K562 (cell line): ENCODE data around the gene ZBTB46. TPM values are rescaled to one million over a fixed set of nuclear protein-coding genes. Genes with fewer than 3 reads are reported as not detected.
A peak's percentile ranks its signal among the peaks of the same experiment; 100 is the strongest.

Experiments used
- ATAC-seq: fragments of 200-7000 bp; cut with Tn5 transposase; 3 replicates; pipeline ENCODE4 v1.9.1; 2020; ENCODE audit warnings: moderate library complexity
- BruUV-seq: library from RNA; stranded (reverse); fragments of 400-500 nt; replicated peaks from 2 replicates; lab custom pipeline; 2021; lab: Mats Ljungman, UMichigan
- CTCF ChIA-PET: fragments of 300-600 bp; formaldehyde crosslinking; extraction: SDS; loops from one replicate; lab custom pipeline; 2021; ENCODE audit warnings: low intra/inter-chr PET ratio; lab: Yijun Ruan, JAX
- POLR2A ChIA-PET: fragments of 300-600, 350-650 bp; sonication (Branson Sonifier 250); formaldehyde crosslinking; extraction: SDS; loops from one replicate; lab custom pipeline; 2021; ENCODE audit warnings: antibody characterized with exemption, inconsistent platforms; lab: Yijun Ruan, JAX
- DNase-seq, 4 experiments: peaks; one replicate each; pipeline versions ENCODE4 v3.0.0 to v3.0.0-alpha.2; 2011 to 2018; ENCODE audit warnings: low spot score in 3 of 4, mixed read lengths in 3 of 4; ENCODE audit errors: extremely low read depth in 1 of 4
- FAIRE-seq: peaks from 2 replicates; lab custom pipeline; 2011; peaks lifted over from hg19 to GRCh38; lab: Jason Lieb, UNC
- H2AFZ ChIP-seq: 2 replicates; pipeline ENCODE4 v1.6.0; 2011; ENCODE audit warnings: low read depth, low read length, control low read depth, inconsistent platforms
- H3K27ac ChIP-seq: fragments of 200-600 bp; 3 replicates; pipeline ENCODE4 v1.8.0; 2011; ENCODE audit warnings: low read depth, mild to moderate bottlenecking, control low read depth, inconsistent platforms, low read length, moderate library complexity, mixed read lengths; ENCODE audit errors: extremely low read depth
- H3K27me3 ChIP-seq, 2 experiments: fragments of 300-600 bp in 1 of 2; 2 replicates in 1 of 2; 3 replicates in 1 of 2; pipeline versions ENCODE4 v1.6.0 to v1.8.0; 2011; ENCODE audit warnings: inconsistent platforms in 2 of 2, low read length in 2 of 2, mild to moderate bottlenecking in 1 of 2, mixed read lengths in 1 of 2, moderate library complexity in 1 of 2; ENCODE audit not compliant: control insufficient read depth in 2 of 2, insufficient read depth in 2 of 2
- H3K36me3 ChIP-seq: fragments of 300-600 bp; 3 replicates; pipeline ENCODE4 v1.8.0; 2011; ENCODE audit warnings: mild to moderate bottlenecking, low read length, inconsistent platforms; ENCODE audit not compliant: control insufficient read depth, insufficient read depth
- H3K4me1 ChIP-seq, 2 experiments: fragments of 200-600 bp in 1 of 2; replicated peaks in 1 of 2; 2 replicates in 1 of 2; 3 replicates in 1 of 2; pipeline versions ENCODE4 v1.5.1 to v1.8.0; 2011; ENCODE audit warnings: inconsistent platforms in 2 of 2, low read length in 2 of 2, mild to moderate bottlenecking in 1 of 2, mixed read lengths in 1 of 2, moderate library complexity in 1 of 2; ENCODE audit not compliant: control insufficient read depth in 2 of 2, insufficient read depth in 2 of 2
- H3K4me2 ChIP-seq: 2 replicates; pipeline ENCODE4 v1.6.1; 2011; ENCODE audit warnings: low read length, control low read depth, inconsistent platforms, mixed read lengths; ENCODE audit not compliant: insufficient read depth
- H3K4me3 ChIP-seq: fragments of 200-600 bp; sonication (generic), shearing (Covaris generic); 2 replicates; pipeline ENCODE4 v1.5.1; 2016; ENCODE audit warnings: control low read depth, inconsistent platforms
- H3K79me2 ChIP-seq: fragments of 200-600 bp; 3 replicates; pipeline ENCODE4 v1.8.0; 2011; ENCODE audit warnings: low read length, inconsistent platforms; ENCODE audit not compliant: control insufficient read depth, insufficient read depth
- H3K9ac ChIP-seq, 2 experiments: 2 replicates each; pipeline versions ENCODE4 v1.6.0 to v1.6.1; 2011; ENCODE audit warnings: low read depth in 2 of 2, low read length in 2 of 2, control low read depth in 1 of 2, inconsistent platforms in 1 of 2, mild to moderate bottlenecking in 1 of 2, mixed read lengths in 1 of 2; ENCODE audit not compliant: insufficient read depth in 1 of 2
- H3K9me1 ChIP-seq: one replicate; pipeline ENCODE4 v1.6.0; 2011; ENCODE audit warnings: inconsistent platforms, mild to moderate bottlenecking, low read length, moderate library complexity; ENCODE audit not compliant: control insufficient read depth, insufficient read depth
- H3K9me3 ChIP-seq: replicated peaks from 2 replicates; pipeline ENCODE4 v1.5.1; 2011; ENCODE audit warnings: low read depth, low read length, inconsistent platforms; ENCODE audit not compliant: control insufficient read depth, insufficient read depth
- H4K20me1 ChIP-seq: replicated peaks from 2 replicates; pipeline ENCODE4 v1.6.1; 2011; ENCODE audit warnings: low read length, inconsistent platforms, mixed read lengths; ENCODE audit not compliant: control insufficient read depth, insufficient read depth
- CBX1 ChIP-seq: sonication (generic); IDR thresholded peaks from 2 replicates; pipeline ENCODE4 v1.6.1; 2016; ENCODE audit warnings: antibody characterized with exemption, low read depth, mild to moderate bottlenecking
- FOXM1 ChIP-seq, 2 experiments: fragments of 450-650 bp in 1 of 2; sonication (generic) in 1 of 2; formaldehyde crosslinking in 1 of 2; IDR thresholded peaks; 2 replicates each; pipeline versions ENCODE4 v1.6.1 to v1.9.0; 2017 to 2022; ENCODE audit warnings: low read depth in 2 of 2, mild to moderate bottlenecking in 2 of 2, missing genetic modification reagents in 1 of 2, moderate library complexity in 1 of 2
- KDM5B ChIP-seq: fragments of 200-600 bp; sonication (generic); IDR thresholded peaks from 2 replicates; pipeline ENCODE4 v1.6.1; 2012; ENCODE audit warnings: low read depth, mild to moderate bottlenecking, moderate library complexity, low read length, control low read depth, inconsistent platforms; ENCODE audit not compliant: insufficient replicate concordance
- MCM3 ChIP-seq: fragments of 450-650 bp; IDR thresholded peaks from 2 replicates; pipeline ENCODE4 v1.6.1; 2016
- MIER1 ChIP-seq: fragments of 450-650 bp; IDR thresholded peaks from 2 replicates; pipeline ENCODE4 v1.6.1; 2016; ENCODE audit warnings: antibody characterized with exemption, mild to moderate bottlenecking, low read depth
- NUFIP1 ChIP-seq: fragments of 450-650 bp; IDR thresholded peaks from 2 replicates; pipeline ENCODE4 v1.6.1; 2018; ENCODE audit not compliant: partially characterized antibody
- PYGO2 ChIP-seq: fragments of 450-650 bp; IDR thresholded peaks from 2 replicates; pipeline ENCODE4 v1.6.1; 2016; ENCODE audit warnings: mild to moderate bottlenecking, missing genetic modification characterization, moderate library complexity, missing compliant biosample characterization
- RBM22 ChIP-seq: fragments of 200-400 bp; formaldehyde crosslinking; IDR thresholded peaks from 2 replicates; pipeline ENCODE4 v1.6.1; 2018; ENCODE audit warnings: low read length, low read depth; ENCODE audit not compliant: poor library complexity, severe bottlenecking
- TEAD1 ChIP-seq, 2 experiments: fragments of 450-650 bp in 1 of 2; sonication (generic) in 1 of 2; formaldehyde crosslinking; IDR thresholded peaks; 2 replicates each; pipeline versions ENCODE4 v1.4.0 to v1.8.0; 2020 to 2022; ENCODE audit warnings: mild to moderate bottlenecking in 2 of 2, missing genetic modification reagents in 1 of 2
- TFE3 ChIP-seq: fragments of 450-650 bp; formaldehyde crosslinking; IDR thresholded peaks from 2 replicates; pipeline ENCODE4 v1.4.0; 2020; ENCODE audit warnings: mild to moderate bottlenecking, mixed read lengths
- TRIM25 ChIP-seq: fragments of 450-650 bp; IDR thresholded peaks from 2 replicates; pipeline ENCODE4 v1.7.0; 2016; ENCODE audit warnings: borderline replicate concordance
- U2AF1 ChIP-seq: fragments of 200-400 bp; formaldehyde crosslinking; optimal IDR thresholded peaks from 2 replicates; pipeline ENCODE3; 2017; ENCODE audit warnings: mild to moderate bottlenecking, low read depth, low read length, moderate library complexity
- WHSC1 ChIP-seq: IDR thresholded peaks from one replicate; pipeline ENCODE4 v1.6.1; 2012; ENCODE audit warnings: low read length, control low read depth, inconsistent platforms
- WGBS: fragments of 100-300 bp; shearing (Covaris generic); methylation state at CpG from one replicate; pipeline ENCODE4 v1.1.6; 2016; ENCODE audit warnings: low coverage, mixed read lengths; ENCODE audit not compliant: insufficient coverage; ENCODE audit errors: missing lambda C conversion rate; 5-methylcytosine and 5-hydroxymethylcytosine counted together
- in situ Hi-C: fragments of 300-500 bp; cut with MboI; formaldehyde crosslinking; loops from 4 replicates; pipeline ENCODE4 v1.15.0; 2018; ENCODE audit warnings: inconsistent platforms, mixed read lengths
- intact Hi-C: fragments of 100-400 bp; cut with micrococcal nuclease; formaldehyde crosslinking; loops from 2 replicates; pipeline ENCODE4 v1.14.2; 2022
- polyA plus RNA-seq, 8 experiments: library from polyadenylated mRNA; depleted of rRNA in 4 of 8; stranded (reverse) in 5 of 8; unstranded in 3 of 8; fragments of >200 nt; fragmentation: Nextera tagmentation in 2 of 8; fragmentation: Illumina TruSeq in 1 of 8; extraction: Ambion mirVana in 2 of 8; extraction: Trizol in 1 of 8; gene quantifications; 2 replicates each; pipeline versions ENCODE4 v1.2.1 to v1.2.3, GENCODE V29; 2011 to 2014; ENCODE audit warnings: inconsistent platforms in 1 of 8, missing spikeins in 1 of 8
- total RNA-seq, 7 experiments: library from RNA; depleted of rRNA in 6 of 7; stranded (reverse); fragments of >200 nt in 6 of 7; fragmentation: Illumina TruSeq in 2 of 7; extraction: Trizol in 2 of 7; gene quantifications; 2 replicates each; pipeline versions ENCODE4 v1.2.1 to v1.2.3, GENCODE V29; 2011 to 2021; ENCODE audit warnings: low replicate concordance in 1 of 7

ZBTB46 gene
- total and polyA plus RNA-seq, 9 of the 15 experiments (the other 6 are each of a cell fraction or from before 2014, with no cell fraction given), result 0.29 to 4.1 (median 1.1) TPM

GRCh38 chr20:63739130-63740069 lies 91.7 kb downstream of the ZBTB46 start, which contains the start of gene SLC2A4RG:
SLC2A4RG (plus strand) TSS chr20:63739776; CDS start chr20:63739913, 137 bp downstream.
- peak within 1 kb of the TSS; percentile 70; the same call in 1 of the 2 replicates for H2AFZ ChIP-seq
- POLR2A ChIA-PET, result interaction anchor here (0.6 to 1.1 kb wide), 4 partner anchors 11 to 831 kb away, joined by 3 to 9 read pairs (median 4); partner anchors contain the start of genes ARFRP1 and ZGPAT
- TF ChIP-seq MCM3, result no peak
- no peak for TF ChIP-seq PYGO2 (tag)
- no peak for TF ChIP-seq FOXM1 (IDR thresholded peaks at IDR 0.05; ENCODE audit: low read depth)
- 0 out of 2 replicates have a peak, but pooled peaks have one; percentile 59 for TF ChIP-seq FOXM1 (CRISPR knock-in tag; IDR thresholded peaks at IDR 0.05; ENCODE audit: low read depth)
- TF ChIP-seq KDM5B, result no peak
- no peak for TF ChIP-seq TFE3
- TF ChIP-seq NUFIP1, result no peak
- no peak for TF ChIP-seq CBX1
- TF ChIP-seq WHSC1, result no peak
- peak; percentile 24 for TF ChIP-seq U2AF1
- TF ChIP-seq TEAD1 (CRISPR knock-in tag; IDR thresholded peaks at IDR 0.05), result no peak
- peak; percentile 27 for TF ChIP-seq RBM22
- no peak for TF ChIP-seq TRIM25
- no peak for TF ChIP-seq MIER1

More at GRCh38 chr20:63739130-63740069, 91.7 kb downstream of the ZBTB46 start, which contains the start of gene SLC2A4RG:
- Histone ChIP-seq H3K79me2 (peaks cover 16% of the 10 kb centered on the region), H4K20me1 (no peaks in the 10 kb centered on the region; the same call in 1 of the 2 replicates), H3K9ac (peak within 1 kb of the TSS; percentile 82 to 96), H3K27me3 (no peaks in the 10 kb centered on the region), H3K4me1 (peaks cover 11 to 79% of the 10 kb centered on the region in 2 experiments), H3K27ac (peak within 1 kb of the TSS; percentile 82), H3K36me3 (peaks cover 57% of the 10 kb centered on the region; the same call in 1 of the 3 replicates), H3K4me3 (peak within 1 kb of the TSS; percentile 66), H3K9me3 (no peaks in the 10 kb centered on the region), H3K9me1 (no peaks in the 10 kb centered on the region), H3K4me2 (peak within 1 kb of the TSS; percentile 84)
- intact Hi-C loops (no loop called here), in situ Hi-C loops (no loop called here)
- DNase-seq (peak; percentile 87 to 97 (median 96)), ATAC-seq (peak; percentile 84), FAIRE-seq (no peak)
- 4% methylated on average over 11 of the region's 136 CpGs for WGBS
- CTCF ChIA-PET, result no interaction called here
- no TSS peak for BruUV-seq
